Right ventricle myocardium inferior (tissue), 1 donor: ENCODE measurements around the gene DPM3. TPM values are rescaled to one million over a fixed set of nuclear protein-coding genes. Genes with fewer than 3 reads are reported as not detected.

Source experiments
- total RNA-seq: library from RNA; stranded (reverse); fragmentation: NEBNext Ultra II Directional; extraction: Animal tissue kit (Norgen Biotek cat#: 25700); gene quantifications from one replicate; pipeline ENCODE4 v1.2.1, GENCODE V29; 2021
- donor health status: DM: no; HTN: yes; CAD: no; lungs with severe emphysema.

Gene DPM3
- total RNA-seq, 1 donor from 2014 or later, result 55.7 TPM

Other genes with a start within 250 kb of the DPM3 start
- 71.1 TPM for gene PMVK, start 203.8 kb downstream of the DPM3 start, total RNA-seq
- gene PBXIP1, start 184.4 kb downstream of the DPM3 start, total RNA-seq, result 55.9 TPM
- 16.0 TPM for gene PYGO2, start 178.7 kb downstream of the DPM3 start, total RNA-seq
- 60.4 TPM for gene SHC1, start 169.8 kb downstream of the DPM3 start, total RNA-seq
- 22.2 TPM for gene CKS1B, start 165.8 kb downstream of the DPM3 start, total RNA-seq
- 30.8 TPM for gene FLAD1, start 157.2 kb downstream of the DPM3 start, total RNA-seq
- not detected for gene LENEP, start 146.9 kb downstream of the DPM3 start, total RNA-seq
- gene ZBTB7B, start 137.7 kb downstream of the DPM3 start, total RNA-seq, result 53.3 TPM
- gene DCST2, start 106.8 kb downstream of the DPM3 start, total RNA-seq, result 0.35 TPM
- gene DCST1, start 106.7 kb downstream of the DPM3 start, total RNA-seq, result not detected
- 101 TPM for gene ADAM15, start 89.2 kb downstream of the DPM3 start, total RNA-seq
- gene EFNA4, start 76.8 kb downstream of the DPM3 start, total RNA-seq, result 2.1 TPM
- gene EFNA3, start 61.7 kb downstream of the DPM3 start, total RNA-seq, result 1.1 TPM
- 43.9 TPM for gene EFNA1, start 12.7 kb downstream of the DPM3 start, total RNA-seq
- 9.3 TPM for gene SLC50A1, start 4.7 kb downstream of the DPM3 start, total RNA-seq
- gene KRTCAP2, start 32.8 kb upstream of the DPM3 start, total RNA-seq, result 118 TPM
- gene TRIM46, start 33.3 kb upstream of the DPM3 start, total RNA-seq, result 0.16 TPM
- gene THBS3, start 67.4 kb upstream of the DPM3 start, total RNA-seq, result 5.7 TPM
- gene MTX1, start 68.2 kb upstream of the DPM3 start, total RNA-seq, result 16.5 TPM
- 14.5 TPM for gene ENTREP3, start 115.0 kb upstream of the DPM3 start, total RNA-seq
- 55.4 TPM for gene SCAMP3, start 121.8 kb upstream of the DPM3 start, total RNA-seq
- gene CLK2, start 133.0 kb upstream of the DPM3 start, total RNA-seq, result 20.9 TPM
- gene HCN3, start 136.9 kb upstream of the DPM3 start, total RNA-seq, result 1.8 TPM
- gene PKLR, start 160.9 kb upstream of the DPM3 start, total RNA-seq, result not detected
- gene FDPS, start 168.3 kb upstream of the DPM3 start, total RNA-seq, result 80.0 TPM
- 24.3 TPM for gene RUSC1, start 180.4 kb upstream of the DPM3 start, total RNA-seq